ENCODE measurements around the gene CD34. TPM values are rescaled to one million over a fixed set of nuclear protein-coding genes. Genes with fewer than 3 reads are reported as not detected.

The CD34 gene
- total and polyA plus RNA-seq, 2 donors (not counting 1 experiment from before 2014, with no cell fraction given), result under 0.01 to 0.51 TPM

- no peak overlapping the region for H3K27ac ChIP-seq (ENCODE audit: insufficient read depth, low read length)
- H2AFZ ChIP-seq (ENCODE audit: low read length), result no peak overlapping the region
- TF ChIP-seq, protein P1, sequence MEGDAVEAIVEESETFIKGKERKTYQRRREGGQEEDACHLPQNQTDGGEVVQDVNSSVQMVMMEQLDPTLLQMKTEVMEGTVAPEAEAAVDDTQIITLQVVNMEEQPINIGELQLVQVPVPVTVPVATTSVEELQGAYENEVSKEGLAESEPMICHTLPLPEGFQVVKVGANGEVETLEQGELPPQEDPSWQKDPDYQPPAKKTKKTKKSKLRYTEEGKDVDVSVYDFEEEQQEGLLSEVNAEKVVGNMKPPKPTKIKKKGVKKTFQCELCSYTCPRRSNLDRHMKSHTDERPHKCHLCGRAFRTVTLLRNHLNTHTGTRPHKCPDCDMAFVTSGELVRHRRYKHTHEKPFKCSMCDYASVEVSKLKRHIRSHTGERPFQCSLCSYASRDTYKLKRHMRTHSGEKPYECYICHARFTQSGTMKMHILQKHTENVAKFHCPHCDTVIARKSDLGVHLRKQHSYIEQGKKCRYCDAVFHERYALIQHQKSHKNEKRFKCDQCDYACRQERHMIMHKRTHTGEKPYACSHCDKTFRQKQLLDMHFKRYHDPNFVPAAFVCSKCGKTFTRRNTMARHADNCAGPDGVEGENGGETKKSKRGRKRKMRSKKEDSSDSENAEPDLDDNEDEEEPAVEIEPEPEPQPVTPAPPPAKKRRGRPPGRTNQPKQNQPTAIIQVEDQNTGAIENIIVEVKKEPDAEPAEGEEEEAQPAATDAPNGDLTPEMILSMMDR (conservative IDR thresholded peaks at IDR 0.05 in 1 of 2, IDR thresholded peaks at IDR 0.05 in 1 of 2; ENCODE audit: low read depth in 1 of 2, low read length in 2 of 2), result no peak
- TF ChIP-seq EZH2 (IDR thresholded peaks at IDR 0.05; ENCODE audit: low read length, missing control alignments), result no peak
- no peaks in the 10 kb centered on the region for H3K36me3 ChIP-seq (ENCODE audit: control insufficient read depth, insufficient read depth, low read length)
- H4K20me1 ChIP-seq (ENCODE audit: control insufficient read depth, extremely low read depth, insufficient read depth, low read length), result no peaks in the 10 kb centered on the region
- no peak for DNase-seq (ENCODE audit: low read depth in 2 of 2)
- H3K9ac ChIP-seq (ENCODE audit: insufficient read depth, low read length), result no peak overlapping the region
- H3K4me1 ChIP-seq (ENCODE audit: control insufficient read depth, extremely low read depth, insufficient read depth, low read length), result peaks cover 16% of the 10 kb centered on the region
- H3K79me2 ChIP-seq (ENCODE audit: control insufficient read depth, insufficient read depth, low read length), result peaks cover 18% of the 10 kb centered on the region
- H3K4me3 ChIP-seq (replicated peaks in 1 of 4; ENCODE audit: control extremely low read depth in 1 of 4, insufficient read depth in 1 of 4, low read depth in 3 of 4, low read length in 4 of 4), result no peak overlapping the region
- H3K27me3 ChIP-seq (ENCODE audit: control insufficient read depth, insufficient read depth, low read length), result no peaks in the 10 kb centered on the region
- no peaks in the 10 kb centered on the region for H3K9me3 ChIP-seq (ENCODE audit: control insufficient read depth, insufficient read depth, low read depth, low read length)
- no peak overlapping the region for H3K4me2 ChIP-seq (ENCODE audit: extremely low read depth, insufficient read depth, low read length)
These were observed 39.7 kb downstream of the CD34 start for GRCh38 chr1:207871117-207871649.

GRCh38 chr1:207870306-207871031 lies 40.5 kb downstream of the CD34 start:
- no peak overlapping the region for H3K4me3 ChIP-seq (replicated peaks in 1 of 4; ENCODE audit: control extremely low read depth in 1 of 4, insufficient read depth in 1 of 4, low read depth in 3 of 4, low read length in 4 of 4)
- no peaks in the 10 kb centered on the region for H4K20me1 ChIP-seq (ENCODE audit: control insufficient read depth, extremely low read depth, insufficient read depth, low read length)
- H3K9ac ChIP-seq (ENCODE audit: insufficient read depth, low read length), result no peak overlapping the region
- TF ChIP-seq, protein P1 (conservative IDR thresholded peaks at IDR 0.05 in 1 of 2, IDR thresholded peaks at IDR 0.05 in 1 of 2; ENCODE audit: low read depth in 1 of 2, low read length in 2 of 2), result no peak
- TF ChIP-seq EZH2 (IDR thresholded peaks at IDR 0.05; ENCODE audit: low read length, missing control alignments), result no peak
- H3K27ac ChIP-seq (ENCODE audit: insufficient read depth, low read length), result no peak overlapping the region
- no peak for DNase-seq (ENCODE audit: low read depth in 2 of 2)
- H3K36me3 ChIP-seq (ENCODE audit: control insufficient read depth, insufficient read depth, low read length), result no peaks in the 10 kb centered on the region
- H3K4me1 ChIP-seq (ENCODE audit: control insufficient read depth, extremely low read depth, insufficient read depth, low read length), result peaks cover 20% of the 10 kb centered on the region
- H3K27me3 ChIP-seq (ENCODE audit: control insufficient read depth, insufficient read depth, low read length), result no peaks in the 10 kb centered on the region
- H3K4me2 ChIP-seq (ENCODE audit: extremely low read depth, insufficient read depth, low read length), result no peak overlapping the region
- no peaks in the 10 kb centered on the region for H3K9me3 ChIP-seq (ENCODE audit: control insufficient read depth, insufficient read depth, low read depth, low read length)
- peak overlapping the region; percentile 41 for H2AFZ ChIP-seq (ENCODE audit: low read length)
- peaks cover 18% of the 10 kb centered on the region for H3K79me2 ChIP-seq (ENCODE audit: control insufficient read depth, insufficient read depth, low read length)

DNA sequence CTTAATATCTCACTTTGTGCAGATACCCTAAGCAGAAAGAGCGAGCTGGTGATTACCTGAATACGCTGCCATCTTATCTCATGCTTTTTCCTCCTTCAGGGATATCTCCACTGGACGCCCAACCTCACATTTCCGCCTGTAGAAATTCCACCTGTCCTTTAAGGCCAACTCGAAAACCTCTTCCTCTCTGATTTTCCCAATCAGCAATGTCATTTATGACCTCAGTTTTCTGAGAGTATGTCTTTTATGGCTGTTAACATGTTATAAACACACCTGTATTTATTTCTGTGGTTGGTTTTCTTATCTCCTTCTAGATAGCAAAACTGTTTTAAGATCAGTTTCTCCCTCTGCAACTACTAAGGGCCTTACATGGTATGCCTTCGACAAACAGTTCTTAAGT lies 41.1 kb downstream of the CD34 start:
- peaks cover 18% of the 10 kb centered on the region for H3K79me2 ChIP-seq (ENCODE audit: control insufficient read depth, insufficient read depth, low read length)
- no peak overlapping the region for H3K27ac ChIP-seq (ENCODE audit: insufficient read depth, low read length)
- H3K4me3 ChIP-seq (replicated peaks in 1 of 4; ENCODE audit: control extremely low read depth in 1 of 4, insufficient read depth in 1 of 4, low read depth in 3 of 4, low read length in 4 of 4), result no peak overlapping the region
- no peaks in the 10 kb centered on the region for H3K27me3 ChIP-seq (ENCODE audit: control insufficient read depth, insufficient read depth, low read length)
- no peak overlapping the region for H3K4me2 ChIP-seq (ENCODE audit: extremely low read depth, insufficient read depth, low read length)
- no peak for DNase-seq (ENCODE audit: low read depth in 2 of 2)
- H2AFZ ChIP-seq (ENCODE audit: low read length), result no peak overlapping the region
- no peak for TF ChIP-seq EZH2 (IDR thresholded peaks at IDR 0.05; ENCODE audit: low read length, missing control alignments)
- TF ChIP-seq, protein P1 (conservative IDR thresholded peaks at IDR 0.05 in 1 of 2, IDR thresholded peaks at IDR 0.05 in 1 of 2; ENCODE audit: low read depth in 1 of 2, low read length in 2 of 2), result no peak
- no peak overlapping the region for H3K9ac ChIP-seq (ENCODE audit: insufficient read depth, low read length)
- H4K20me1 ChIP-seq (ENCODE audit: control insufficient read depth, extremely low read depth, insufficient read depth, low read length), result no peaks in the 10 kb centered on the region
- H3K4me1 ChIP-seq (ENCODE audit: control insufficient read depth, extremely low read depth, insufficient read depth, low read length), result peaks cover 20% of the 10 kb centered on the region
- no peaks in the 10 kb centered on the region for H3K9me3 ChIP-seq (ENCODE audit: control insufficient read depth, insufficient read depth, low read depth, low read length)
- H3K36me3 ChIP-seq (ENCODE audit: control insufficient read depth, insufficient read depth, low read length), result no peaks in the 10 kb centered on the region
